HepG2 (cell line): ENCODE measurements around the gene SGMS1. TPM values are rescaled to one million over a fixed set of nuclear protein-coding genes. Genes with fewer than 3 reads are reported as not detected.

ENCODE experiments used
- ATAC-seq: fragments of 200-7000 bp; cut with Tn5 transposase; 3 replicates; pipeline ENCODE4 v1.9.1; 2020; ENCODE audit warnings: mild to moderate bottlenecking, moderate library complexity
- BruUV-seq: library from RNA; stranded (reverse); fragments of 400-500 nt; replicated peaks from 2 replicates; lab custom pipeline; 2021; lab: Mats Ljungman, UMichigan
- CTCF ChIA-PET: fragments of 300-600 bp; formaldehyde crosslinking; extraction: SDS; loops from one replicate; lab custom pipeline; 2021; ENCODE audit warnings: low total read pairs, inconsistent platforms, low intra/inter-chr PET ratio; lab: Yijun Ruan, JAX
- POLR2A ChIA-PET: fragments of 350-600 bp; sonication (Branson Sonifier 250); formaldehyde crosslinking; loops from one replicate; lab custom pipeline; 2020; ENCODE audit warnings: antibody characterized with exemption, inconsistent platforms; lab: Yijun Ruan, JAX
- DNase-seq: peaks from one replicate; pipeline ENCODE4 v3.0.0-alpha.2; 2015; ENCODE audit warnings: low spot score
- FAIRE-seq: peaks from 3 replicates; lab custom pipeline; 2011; peaks lifted over from hg19 to GRCh38; lab: Jason Lieb, UNC
- H2AFZ ChIP-seq: one replicate; pipeline ENCODE4 v1.6.1; 2011; ENCODE audit warnings: low read length, inconsistent platforms
- H3K27ac ChIP-seq: fragments of 300-600 bp; 3 replicates; pipeline ENCODE4 v1.8.0; 2011; ENCODE audit warnings: mixed run types, mild to moderate bottlenecking, mixed read lengths, low read length, inconsistent platforms; ENCODE audit not compliant: insufficient read depth; ENCODE audit errors: extremely low read length
- H3K27me3 ChIP-seq, 2 experiments: fragments of 200-600 bp in 1 of 2; 2 replicates in 1 of 2; 3 replicates in 1 of 2; pipeline versions ENCODE4 v1.6.0 to v1.8.0; 2011; ENCODE audit warnings: low read length in 2 of 2, mild to moderate bottlenecking in 2 of 2, moderate library complexity in 2 of 2, inconsistent platforms in 1 of 2; ENCODE audit not compliant: insufficient read depth in 2 of 2, control insufficient read depth in 1 of 2
- H3K36me3 ChIP-seq, 2 experiments: fragments of 200-600 bp in 1 of 2; replicated peaks in 1 of 2; 2 replicates in 1 of 2; 3 replicates in 1 of 2; pipeline versions ENCODE4 v1.5.1 to v1.8.0; 2011; ENCODE audit warnings: low read length in 2 of 2, inconsistent platforms in 1 of 2; ENCODE audit not compliant: insufficient read depth in 2 of 2, control insufficient read depth in 1 of 2
- H3K4me1 ChIP-seq: 2 replicates; pipeline ENCODE4 v1.5.1; 2012; ENCODE audit warnings: low read length, inconsistent platforms; ENCODE audit not compliant: insufficient read depth
- H3K4me2 ChIP-seq: 2 replicates; pipeline ENCODE4 v1.6.0; 2011; ENCODE audit warnings: low read depth, low read length, inconsistent platforms
- H3K4me3 ChIP-seq, 3 experiments: fragments of 200-600 bp in 1 of 3; sonication (generic), shearing (Covaris generic) in 1 of 3; replicated peaks in 1 of 3; 2 replicates each; pipeline ENCODE4 v1.5.1; 2011 to 2016; ENCODE audit warnings: low read length in 3 of 3, inconsistent platforms in 2 of 3, low read depth in 2 of 3, mild to moderate bottlenecking in 2 of 3, control low read depth in 1 of 3, mixed read lengths in 1 of 3; ENCODE audit not compliant: insufficient read depth in 1 of 3
- H3K79me2 ChIP-seq: one replicate; pipeline ENCODE4 v1.6.1; 2011; ENCODE audit warnings: low read length, inconsistent platforms; ENCODE audit not compliant: insufficient read depth
- H3K9ac ChIP-seq: 2 replicates; pipeline ENCODE4 v1.6.0; 2011; ENCODE audit warnings: mild to moderate bottlenecking, low read depth, low read length, inconsistent platforms; ENCODE audit not compliant: insufficient read depth
- H3K9me3 ChIP-seq: 2 replicates; pipeline ENCODE4 v1.5.1; 2012; ENCODE audit warnings: mild to moderate bottlenecking, low read length
- H4K20me1 ChIP-seq: 2 replicates; pipeline ENCODE4 v1.6.0; 2011; ENCODE audit warnings: inconsistent platforms, mild to moderate bottlenecking, low read length, moderate library complexity; ENCODE audit not compliant: insufficient read depth
- AKAP8 ChIP-seq: sonication (generic); formaldehyde crosslinking; IDR thresholded peaks from 2 replicates; pipeline ENCODE4 v1.5.1; 2020; ENCODE audit warnings: mild to moderate bottlenecking, missing genetic modification reagents
- BRCA1 ChIP-seq: sonication (generic); formaldehyde crosslinking; IDR thresholded peaks from 2 replicates; pipeline ENCODE4 v1.4.0; 2020; ENCODE audit warnings: missing genetic modification reagents
- FOSL2 ChIP-seq: sonication (generic); formaldehyde crosslinking; IDR thresholded peaks from 2 replicates; pipeline ENCODE4 v1.4.0; 2020; ENCODE audit warnings: missing genetic modification reagents
- GATAD1 ChIP-seq: IDR thresholded peaks from 2 replicates; pipeline ENCODE4 v1.6.1; 2016; ENCODE audit warnings: missing genetic modification reagents, missing compliant biosample characterization
- HNF4A ChIP-seq: sonication (generic); formaldehyde crosslinking; IDR thresholded peaks from 2 replicates; pipeline ENCODE4 v1.4.0; 2020; ENCODE audit warnings: missing genetic modification reagents
- NBN ChIP-seq: fragments of 450-650 bp; conservative IDR thresholded peaks from 2 replicates; pipeline ENCODE4 v1.6.1; 2017
- PAX8 ChIP-seq: sonication (generic); formaldehyde crosslinking; IDR thresholded peaks from 2 replicates; pipeline ENCODE4 v1.8.0; 2022; ENCODE audit warnings: mild to moderate bottlenecking, missing genetic modification reagents, borderline replicate concordance
- RCOR2 ChIP-seq: IDR thresholded peaks from 2 replicates; pipeline ENCODE4 v1.6.1; 2016; ENCODE audit warnings: missing biosample characterization, missing genetic modification reagents
- TBP ChIP-seq: sonication (generic); formaldehyde crosslinking; IDR thresholded peaks from 2 replicates; pipeline ENCODE4 v1.5.0; 2020; ENCODE audit warnings: missing genetic modification reagents
- TEAD3 ChIP-seq: optimal IDR thresholded peaks from 2 replicates; pipeline ENCODE3; 2016; ENCODE audit warnings: borderline replicate concordance
- ZBTB38 ChIP-seq: sonication (generic); formaldehyde crosslinking; IDR thresholded peaks from 2 replicates; pipeline ENCODE4 v1.5.1; 2020; ENCODE audit warnings: mild to moderate bottlenecking, missing genetic modification reagents
- ZFP1 ChIP-seq: IDR thresholded peaks from 2 replicates; pipeline ENCODE4 v1.6.1; 2016
- ZNF263 ChIP-seq: sonication (generic); formaldehyde crosslinking; IDR thresholded peaks from 2 replicates; pipeline ENCODE4 v1.4.0; 2020; ENCODE audit warnings: missing genetic modification reagents
- ZNF274 ChIP-seq: sonication (generic); formaldehyde crosslinking; IDR thresholded peaks from 2 replicates; pipeline ENCODE4 v1.5.1; 2020; ENCODE audit warnings: mild to moderate bottlenecking, missing genetic modification reagents
- ZNF329 ChIP-seq: sonication (generic); formaldehyde crosslinking; IDR thresholded peaks from 2 replicates; pipeline ENCODE4 v1.9.0; 2021; ENCODE audit warnings: low read depth, mild to moderate bottlenecking, missing genetic modification reagents
- ZNF746 ChIP-seq: sonication (generic); formaldehyde crosslinking; IDR thresholded peaks from 2 replicates; pipeline ENCODE4 v1.8.0; 2022; ENCODE audit warnings: mild to moderate bottlenecking, missing genetic modification reagents
- WGBS: methylation state at CpG from one replicate; pipeline ENCODE4 v1.1.6; 2017; ENCODE audit warnings: low lambda C conversion rate; 5-methylcytosine and 5-hydroxymethylcytosine counted together
- in situ Hi-C: cut with HindIII; loops from 2 replicates; pipeline ENCODE4 v1.10.0; 2017; ENCODE audit warnings: low pct_unique_long_range_greater_than_20kb; ENCODE audit not compliant: extremely low pct_ligation_motif_present
- intact Hi-C: fragments of 100-400 bp; cut with micrococcal nuclease; formaldehyde crosslinking; loops from one replicate; pipeline ENCODE4 v1.10.0; 2022; ENCODE audit not compliant: unreplicated experiment
- polyA plus RNA-seq, 8 experiments: library from polyadenylated mRNA; depleted of rRNA in 3 of 8; stranded (reverse) in 7 of 8; unstranded in 1 of 8; fragments of >200 nt; fragmentation: Illumina TruSeq in 4 of 8; extraction: Trizol in 4 of 8; gene quantifications; 2 replicates each; pipeline versions ENCODE4 v1.2.1 to v1.2.3, GENCODE V29; 2011 to 2016; ENCODE audit warnings: low read depth in 4 of 8, missing spikeins in 1 of 8, mixed read lengths in 1 of 8; ENCODE audit not compliant: insufficient read depth in 1 of 8
- total RNA-seq, 5 experiments: library from RNA; depleted of rRNA; stranded (reverse); fragments of >200 nt; fragmentation: Illumina TruSeq; extraction: Trizol; gene quantifications; 2 replicates each; pipeline ENCODE4 v1.2.3, GENCODE V29; 2016; ENCODE audit warnings: low read depth in 1 of 5
- TF ChIP-seq, protein P1 (sequence below): sonication (generic); formaldehyde crosslinking; IDR thresholded peaks from 2 replicates; pipeline ENCODE4 v1.8.0; 2022; ENCODE audit warnings: mild to moderate bottlenecking, missing genetic modification reagents, moderate library complexity
- TF ChIP-seq, protein P2 (sequence below): sonication (generic); formaldehyde crosslinking; IDR thresholded peaks from 2 replicates; pipeline ENCODE4 v1.4.0; 2020; ENCODE audit warnings: missing genetic modification reagents
- TF ChIP-seq, protein P3 (sequence below): fragments of 450-650 bp; IDR thresholded peaks from 2 replicates; pipeline ENCODE4 v1.6.1; 2017

SGMS1 gene
- total and polyA plus RNA-seq, 2 of the 13 experiments (the other 11 are each of a cell fraction or from before 2014, with no cell fraction given): 6.5 to 15.1 TPM

DNA sequence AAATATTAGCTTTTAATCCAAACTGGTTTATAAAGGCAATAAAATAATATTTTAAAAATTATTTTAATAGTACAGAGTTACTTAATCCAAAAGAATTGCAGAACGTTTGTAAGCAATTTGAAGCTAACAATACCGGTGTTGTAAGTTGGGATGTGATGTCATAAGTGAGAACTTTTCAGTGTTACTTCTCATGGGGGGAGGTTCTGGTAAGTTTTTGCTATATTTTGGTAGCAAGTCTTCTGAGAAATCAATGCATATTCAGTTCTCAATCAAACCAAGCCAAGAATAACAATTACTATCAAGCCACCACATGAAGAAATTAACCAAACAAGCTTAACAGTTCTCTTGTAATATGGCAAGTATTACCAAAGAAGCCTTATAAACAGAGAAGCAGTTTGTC, 225.4 kb downstream of the SGMS1 start (continued):
- TF ChIP-seq AKAP8 (CRISPR knock-in tag) (no peak), PAX8 (no peak)
- TF ChIP-seq, protein P1, sequence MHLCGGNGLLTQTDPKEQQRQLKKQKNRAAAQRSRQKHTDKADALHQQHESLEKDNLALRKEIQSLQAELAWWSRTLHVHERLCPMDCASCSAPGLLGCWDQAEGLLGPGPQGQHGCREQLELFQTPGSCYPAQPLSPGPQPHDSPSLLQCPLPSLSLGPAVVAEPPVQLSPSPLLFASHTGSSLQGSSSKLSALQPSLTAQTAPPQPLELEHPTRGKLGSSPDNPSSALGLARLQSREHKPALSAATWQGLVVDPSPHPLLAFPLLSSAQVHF (CRISPR knock-in tag): no peak

DNA sequence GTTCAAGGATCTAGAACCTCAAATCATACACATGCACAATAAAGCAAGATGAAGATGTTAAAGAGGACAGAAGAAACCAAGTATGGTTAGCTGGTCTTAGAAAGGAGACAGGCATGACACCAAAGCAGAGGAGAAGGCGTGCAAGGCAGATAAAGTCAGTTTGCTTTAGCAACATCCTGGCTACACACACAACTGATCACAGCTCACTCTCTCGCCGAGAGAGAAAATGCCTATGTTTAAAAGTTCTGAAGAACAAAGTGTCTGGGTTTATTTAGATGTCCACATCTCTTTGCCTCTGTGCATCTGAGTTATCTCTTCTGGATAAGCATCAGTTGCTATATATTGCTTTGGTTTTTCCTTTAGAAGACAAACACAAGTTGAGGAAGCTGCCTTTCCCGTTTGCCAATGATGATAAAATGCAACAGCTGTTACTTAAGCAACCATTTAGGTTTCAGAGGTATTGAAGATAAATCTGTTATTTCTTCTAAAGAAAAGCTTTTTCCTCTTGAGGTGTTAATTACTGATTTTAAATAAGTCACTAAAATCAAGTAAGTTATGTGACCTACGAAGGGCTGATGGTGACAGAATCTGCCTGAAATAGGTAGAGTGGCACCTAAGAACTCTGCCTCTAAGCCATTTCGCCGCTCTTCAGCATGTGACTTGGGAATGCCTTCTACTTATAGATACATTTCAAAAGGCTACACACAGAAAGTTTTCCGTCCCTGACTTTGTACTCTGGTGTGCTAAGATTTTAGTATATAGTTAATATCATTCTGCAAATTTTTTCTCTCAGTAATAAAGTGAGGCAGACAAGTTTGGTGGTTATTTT, 226.2 kb downstream of the SGMS1 start:
- FAIRE-seq: no peak
- POLR2A ChIA-PET: no interaction called here
- no peaks in the 10 kb centered on the region for H3K79me2 ChIP-seq
- H3K27ac ChIP-seq: peak overlapping the region; percentile 30
- in situ Hi-C loops (no loop called here), intact Hi-C loops (no loop called here)
- no peak overlapping the region for H2AFZ ChIP-seq
- BruUV-seq: no TSS peak
- H3K4me1 ChIP-seq: peaks cover 54% of the 10 kb centered on the region
- no peak overlapping the region for H3K4me2 ChIP-seq
- ATAC-seq: peak; percentile 35
- 75% methylated on average over 8 of the region's 8 CpGs for WGBS
- no peak overlapping the region for H3K4me3 ChIP-seq
- no peaks in the 10 kb centered on the region for H3K9me3 ChIP-seq
- no peaks in the 10 kb centered on the region for H3K36me3 ChIP-seq
- no peaks in the 10 kb centered on the region for H3K27me3 ChIP-seq
- CTCF ChIA-PET: no interaction called here
- no peaks in the 10 kb centered on the region for H4K20me1 ChIP-seq
- DNase-seq: peak; percentile 24
- H3K9ac ChIP-seq: no peak overlapping the region
- TF ChIP-seq ZNF274: no peak
- no peak for TF ChIP-seq ZNF746 (CRISPR knock-in tag)
- no peak for TF ChIP-seq RCOR2 (CRISPR knock-in tag)
- no peak for TF ChIP-seq HNF4A (CRISPR knock-in tag)
- TF ChIP-seq ZNF263: no peak
- TF ChIP-seq, protein P2, sequence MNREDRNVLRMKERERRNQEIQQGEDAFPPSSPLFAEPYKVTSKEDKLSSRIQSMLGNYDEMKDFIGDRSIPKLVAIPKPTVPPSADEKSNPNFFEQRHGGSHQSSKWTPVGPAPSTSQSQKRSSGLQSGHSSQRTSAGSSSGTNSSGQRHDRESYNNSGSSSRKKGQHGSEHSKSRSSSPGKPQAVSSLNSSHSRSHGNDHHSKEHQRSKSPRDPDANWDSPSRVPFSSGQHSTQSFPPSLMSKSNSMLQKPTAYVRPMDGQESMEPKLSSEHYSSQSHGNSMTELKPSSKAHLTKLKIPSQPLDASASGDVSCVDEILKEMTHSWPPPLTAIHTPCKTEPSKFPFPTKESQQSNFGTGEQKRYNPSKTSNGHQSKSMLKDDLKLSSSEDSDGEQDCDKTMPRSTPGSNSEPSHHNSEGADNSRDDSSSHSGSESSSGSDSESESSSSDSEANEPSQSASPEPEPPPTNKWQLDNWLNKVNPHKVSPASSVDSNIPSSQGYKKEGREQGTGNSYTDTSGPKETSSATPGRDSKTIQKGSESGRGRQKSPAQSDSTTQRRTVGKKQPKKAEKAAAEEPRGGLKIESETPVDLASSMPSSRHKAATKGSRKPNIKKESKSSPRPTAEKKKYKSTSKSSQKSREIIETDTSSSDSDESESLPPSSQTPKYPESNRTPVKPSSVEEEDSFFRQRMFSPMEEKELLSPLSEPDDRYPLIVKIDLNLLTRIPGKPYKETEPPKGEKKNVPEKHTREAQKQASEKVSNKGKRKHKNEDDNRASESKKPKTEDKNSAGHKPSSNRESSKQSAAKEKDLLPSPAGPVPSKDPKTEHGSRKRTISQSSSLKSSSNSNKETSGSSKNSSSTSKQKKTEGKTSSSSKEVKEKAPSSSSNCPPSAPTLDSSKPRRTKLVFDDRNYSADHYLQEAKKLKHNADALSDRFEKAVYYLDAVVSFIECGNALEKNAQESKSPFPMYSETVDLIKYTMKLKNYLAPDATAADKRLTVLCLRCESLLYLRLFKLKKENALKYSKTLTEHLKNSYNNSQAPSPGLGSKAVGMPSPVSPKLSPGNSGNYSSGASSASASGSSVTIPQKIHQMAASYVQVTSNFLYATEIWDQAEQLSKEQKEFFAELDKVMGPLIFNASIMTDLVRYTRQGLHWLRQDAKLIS (CRISPR knock-in tag): no peak
- no peak for TF ChIP-seq ZFP1 (CRISPR knock-in tag)
- TF ChIP-seq, protein P3, sequence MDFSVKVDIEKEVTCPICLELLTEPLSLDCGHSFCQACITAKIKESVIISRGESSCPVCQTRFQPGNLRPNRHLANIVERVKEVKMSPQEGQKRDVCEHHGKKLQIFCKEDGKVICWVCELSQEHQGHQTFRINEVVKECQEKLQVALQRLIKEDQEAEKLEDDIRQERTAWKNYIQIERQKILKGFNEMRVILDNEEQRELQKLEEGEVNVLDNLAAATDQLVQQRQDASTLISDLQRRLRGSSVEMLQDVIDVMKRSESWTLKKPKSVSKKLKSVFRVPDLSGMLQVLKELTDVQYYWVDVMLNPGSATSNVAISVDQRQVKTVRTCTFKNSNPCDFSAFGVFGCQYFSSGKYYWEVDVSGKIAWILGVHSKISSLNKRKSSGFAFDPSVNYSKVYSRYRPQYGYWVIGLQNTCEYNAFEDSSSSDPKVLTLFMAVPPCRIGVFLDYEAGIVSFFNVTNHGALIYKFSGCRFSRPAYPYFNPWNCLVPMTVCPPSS: no peak
- TF ChIP-seq NBN: no peak
- no peak for TF ChIP-seq BRCA1
- no peak for TF ChIP-seq ZNF329 (CRISPR knock-in tag)
- TF ChIP-seq GATAD1 (CRISPR knock-in tag): no peak
- TF ChIP-seq FOSL2 (CRISPR knock-in tag): no peak
- TF ChIP-seq TEAD3 (CRISPR knock-in tag): no peak
- TF ChIP-seq ZBTB38 (CRISPR knock-in tag): no peak
- TF ChIP-seq TBP (CRISPR knock-in tag): no peak
